Activated T-cell treated with anti-CD3 and anti-CD28 coated beads for 4 hours (primary cell): ENCODE results near the gene TEPSIN.

Source experiments
- DNase-seq: peaks from one replicate; pipeline ENCODE4 v3.0.0-alpha.2; 2020

TEPSIN gene

GRCh38 chr17:81179861-81180260 is 59.0 kb downstream of the TEPSIN start:
- no peak for DNase-seq

DNA sequence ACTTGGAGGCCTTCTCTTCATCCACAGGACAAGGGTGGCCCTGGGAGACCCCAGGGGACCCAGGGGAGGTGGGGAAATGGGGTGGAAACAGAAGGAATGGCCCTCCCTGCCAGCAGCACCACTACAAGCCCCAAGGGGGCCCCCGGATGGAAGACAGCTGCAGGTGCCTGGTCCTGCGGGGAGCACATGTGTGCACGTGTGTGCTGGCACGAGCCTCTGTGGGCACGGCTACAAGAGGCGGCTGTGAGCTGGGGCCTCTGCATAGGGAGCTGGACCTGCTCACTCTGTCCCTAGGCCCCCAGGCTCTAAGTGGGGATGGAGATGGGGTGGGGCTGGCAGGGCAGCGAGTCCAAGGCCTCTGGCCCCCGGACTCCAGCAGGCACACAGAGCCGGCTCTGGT is 59.6 kb downstream of the TEPSIN start:
- DNase-seq = no peak
